MM.1S (cell line): ENCODE data around the gene PTCHD1.

ENCODE experiments used
- DNase-seq: peaks from one replicate; pipeline ENCODE4 v3.0.0-alpha.2; 2015
- H2AFZ ChIP-seq: fragments of 300-600 bp; sonication (generic); 2 replicates; pipeline ENCODE4 v1.6.0; 2016; ENCODE audit warnings: antibody characterized with exemption, low read length
- H3F3A ChIP-seq: fragments of 300-600 bp; sonication (generic); 2 replicates; pipeline ENCODE4 v1.6.1; 2016; ENCODE audit warnings: mild to moderate bottlenecking, antibody characterized with exemption, low read length, moderate library complexity, mixed read lengths; ENCODE audit not compliant: insufficient read depth
- H3K27ac ChIP-seq: fragments of 300-600 bp; sonication (generic); 2 replicates; pipeline ENCODE4 v1.5.1; 2016; ENCODE audit warnings: mild to moderate bottlenecking, low read length
- H3K27me3 ChIP-seq: fragments of 300-600 bp; sonication (generic); replicated peaks from 2 replicates; pipeline ENCODE4 v1.6.0; 2016; ENCODE audit warnings: low read length; ENCODE audit not compliant: insufficient read depth
- H3K36me3 ChIP-seq: fragments of 300-600 bp; sonication (generic); replicated peaks from 2 replicates; pipeline ENCODE4 v1.6.1; 2016; ENCODE audit warnings: mild to moderate bottlenecking, low read length, mixed read lengths; ENCODE audit not compliant: insufficient read depth
- H3K4me1 ChIP-seq: fragments of 300-600 bp; sonication (generic); 2 replicates; pipeline ENCODE4 v1.6.1; 2016; ENCODE audit warnings: low read length, mixed read lengths
- H3K4me2 ChIP-seq: fragments of 300-600 bp; sonication (generic); 2 replicates; pipeline ENCODE4 v1.6.0; 2016; ENCODE audit warnings: low read depth, low read length
- H3K4me3 ChIP-seq: fragments of 300-600 bp; sonication (generic); 2 replicates; pipeline ENCODE4 v1.5.1; 2016; ENCODE audit warnings: low read length, mixed read lengths
- H3K79me2 ChIP-seq: fragments of 300-600 bp; sonication (generic); 2 replicates; pipeline ENCODE4 v1.6.1; 2016; ENCODE audit warnings: mixed run types, low read length, mixed read lengths
- H3K9ac ChIP-seq: fragments of 300-600 bp; sonication (generic); 2 replicates; pipeline ENCODE4 v1.6.1; 2016; ENCODE audit warnings: low read length, mixed read lengths
- H3K9me2 ChIP-seq: fragments of 300-600 bp; sonication (generic); replicated peaks from 2 replicates; pipeline ENCODE4 v1.6.1; 2016; ENCODE audit warnings: mild to moderate bottlenecking, low read length, mixed read lengths; ENCODE audit not compliant: insufficient read depth
- H3K9me3 ChIP-seq: fragments of 300-600 bp; sonication (generic); replicated peaks from 2 replicates; pipeline ENCODE4 v1.6.1; 2016; ENCODE audit warnings: mild to moderate bottlenecking, low read length, mixed read lengths; ENCODE audit not compliant: insufficient read depth
- H4K20me1 ChIP-seq: fragments of 300-600 bp; sonication (generic); 2 replicates; pipeline ENCODE4 v1.6.1; 2016; ENCODE audit warnings: mild to moderate bottlenecking, low read length, moderate library complexity, mixed read lengths; ENCODE audit not compliant: insufficient read depth
- CTCF ChIP-seq: fragments of 300-600 bp; sonication (generic); IDR thresholded peaks from 2 replicates; pipeline ENCODE4 v1.5.1; 2016; ENCODE audit warnings: antibody characterized with exemption, low read length, mixed read lengths
- EZH2 ChIP-seq: fragments of 300-600 bp; sonication (generic); optimal IDR thresholded peaks from 2 replicates; pipeline ENCODE3; 2017; ENCODE audit warnings: low read depth, mild to moderate bottlenecking, antibody characterized with exemption, low read length, mixed read lengths
- EZH2phosphoT487 ChIP-seq: fragments of 300-600 bp; sonication (generic); IDR thresholded peaks from 2 replicates; pipeline ENCODE4 v1.6.1; 2018; ENCODE audit warnings: antibody characterized with exemption, low read length

The PTCHD1 gene

GRCh38 chrX:23332888-23333821, 1.5 kb upstream of the PTCHD1 start:
- Histone ChIP-seq H3K79me2 (no peaks in the 10 kb centered on the region), H3K4me2 (peak overlapping the region; percentile 43; the same call in 1 of the 2 replicates), H3F3A (no peaks in the 10 kb centered on the region), H2AFZ (no peak overlapping the region), H3K36me3 (no peaks in the 10 kb centered on the region), H3K27me3 (no peaks in the 10 kb centered on the region), H3K27ac (no peak overlapping the region), H3K9me3 (no peaks in the 10 kb centered on the region), H3K4me1 (no peaks in the 10 kb centered on the region), H3K9me2 (no peaks in the 10 kb centered on the region), H4K20me1 (no peaks in the 10 kb centered on the region), H3K4me3 (peak overlapping the region; percentile 15; the same call in 1 of the 2 replicates), H3K9ac (no peak overlapping the region)
- TF ChIP-seq EZH2phosphoT487 (no peak), EZH2 (no peak), CTCF (no peak)
- DNase-seq: no peak

- DNase-seq: no peak
- Histone ChIP-seq H2AFZ (no peak overlapping the region), H4K20me1 (no peaks in the 10 kb centered on the region), H3K79me2 (no peaks in the 10 kb centered on the region), H3K27ac (no peak overlapping the region), H3K9me2 (no peaks in the 10 kb centered on the region), H3K9ac (no peak overlapping the region), H3K9me3 (no peaks in the 10 kb centered on the region), H3K4me3 (peak overlapping the region; percentile 15; the same call in 1 of the 2 replicates), H3F3A (no peaks in the 10 kb centered on the region), H3K4me1 (no peaks in the 10 kb centered on the region), H3K36me3 (no peaks in the 10 kb centered on the region), H3K27me3 (no peaks in the 10 kb centered on the region), H3K4me2 (peak overlapping the region; percentile 43; the same call in 1 of the 2 replicates)
- TF ChIP-seq EZH2 (no peak), EZH2phosphoT487 (no peak), CTCF (no peak)
Measured at GRCh38 chrX:23333842-23334520, 668 bp upstream of the PTCHD1 start.

DNA sequence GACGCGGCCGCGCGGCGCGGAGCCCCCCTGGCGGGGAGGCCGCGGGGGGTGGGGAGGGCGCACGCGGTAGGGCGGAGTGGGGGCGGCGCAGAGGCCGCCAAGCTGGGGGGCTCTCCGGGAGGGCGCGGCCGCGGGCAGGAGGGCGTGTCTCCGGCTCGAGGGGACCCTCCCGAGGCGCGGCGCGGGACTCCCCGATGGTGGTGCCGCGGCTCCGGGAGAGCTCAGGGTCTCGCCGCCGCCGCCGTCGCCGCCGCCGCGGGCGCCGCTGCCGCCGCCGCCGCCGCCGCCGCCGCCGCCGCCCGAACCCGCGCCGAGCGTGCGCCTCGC, 165 bp upstream of the PTCHD1 start:
- no peak overlapping the region for H3K4me3 ChIP-seq

More for the DNA sequence above, 165 bp upstream of the PTCHD1 start:
- no peak overlapping the region for H3K9ac ChIP-seq
- H3K9me3 ChIP-seq: no peaks in the 10 kb centered on the region
- H3F3A ChIP-seq: no peaks in the 10 kb centered on the region
- no peaks in the 10 kb centered on the region for H3K36me3 ChIP-seq
- TF ChIP-seq CTCF (no peak), EZH2 (no peak), EZH2phosphoT487 (no peak)
- no peak overlapping the region for H2AFZ ChIP-seq
- no peaks in the 10 kb centered on the region for H4K20me1 ChIP-seq
- no peaks in the 10 kb centered on the region for H3K4me1 ChIP-seq
- H3K4me2 ChIP-seq: no peak overlapping the region
- H3K9me2 ChIP-seq: no peaks in the 10 kb centered on the region
- no peaks in the 10 kb centered on the region for H3K79me2 ChIP-seq
- no peak for DNase-seq
- H3K27ac ChIP-seq: no peak overlapping the region
- H3K27me3 ChIP-seq: no peaks in the 10 kb centered on the region
